HCT116 (cell line): ENCODE results near the gene SCN2B.

ENCODE experiments used
- CEBPB ChIP-seq: IDR thresholded peaks from 2 replicates; pipeline ENCODE4 v1.6.1; 2012; ENCODE audit warnings: low read depth
- EZH2 ChIP-seq: fragments of 200-600 bp; sonication (generic); IDR thresholded peaks from 2 replicates; pipeline ENCODE4 v1.6.1; 2017; ENCODE audit warnings: antibody characterized with exemption, mixed run types
- EZH2phosphoT487 ChIP-seq: fragments of 200-600 bp; IDR thresholded peaks from 2 replicates; pipeline ENCODE4 v1.6.1; 2018; ENCODE audit warnings: antibody characterized with exemption, borderline replicate concordance
- POLR2A ChIP-seq: IDR thresholded peaks from 2 replicates; pipeline ENCODE4 v1.7.0; 2011; ENCODE audit warnings: borderline replicate concordance; ENCODE audit not compliant: insufficient read depth, insufficient read length; ENCODE audit errors: extremely low read depth
- RAD21 ChIP-seq: IDR thresholded peaks from 2 replicates; pipeline ENCODE4 v1.6.1; 2012; ENCODE audit warnings: low read depth, mild to moderate bottlenecking
- SIN3A ChIP-seq: IDR thresholded peaks from 2 replicates; pipeline ENCODE4 v1.6.1; 2012; ENCODE audit warnings: low read depth
- SP1 ChIP-seq: IDR thresholded peaks from 2 replicates; pipeline ENCODE4 v1.6.1; 2012; ENCODE audit warnings: low read depth
- ZNF274 ChIP-seq: fragments of 200-500 bp; sonication (Bioruptor generic); IDR thresholded peaks from 2 replicates; pipeline ENCODE4 v1.6.1; 2014; ENCODE audit warnings: mild to moderate bottlenecking, low read depth, low read length, inconsistent platforms
- TF ChIP-seq, protein P1 (sequence below), 3 experiments: fragments of 200-600 bp in 1 of 3; sonication (generic) in 1 of 3; IDR thresholded peaks in 2 of 3; conservative IDR thresholded peaks in 1 of 3; 2 replicates each; pipeline ENCODE4 v1.5.1; 2012 to 2017; ENCODE audit warnings: low read depth in 2 of 3, low read length in 2 of 3, antibody characterized with exemption in 1 of 3, borderline replicate concordance in 1 of 3, control low read depth in 1 of 3, mild to moderate bottlenecking in 1 of 3, mixed read lengths in 1 of 3, mixed run types in 1 of 3, moderate library complexity in 1 of 3; ENCODE audit not compliant: insufficient read depth in 1 of 3

DNA sequence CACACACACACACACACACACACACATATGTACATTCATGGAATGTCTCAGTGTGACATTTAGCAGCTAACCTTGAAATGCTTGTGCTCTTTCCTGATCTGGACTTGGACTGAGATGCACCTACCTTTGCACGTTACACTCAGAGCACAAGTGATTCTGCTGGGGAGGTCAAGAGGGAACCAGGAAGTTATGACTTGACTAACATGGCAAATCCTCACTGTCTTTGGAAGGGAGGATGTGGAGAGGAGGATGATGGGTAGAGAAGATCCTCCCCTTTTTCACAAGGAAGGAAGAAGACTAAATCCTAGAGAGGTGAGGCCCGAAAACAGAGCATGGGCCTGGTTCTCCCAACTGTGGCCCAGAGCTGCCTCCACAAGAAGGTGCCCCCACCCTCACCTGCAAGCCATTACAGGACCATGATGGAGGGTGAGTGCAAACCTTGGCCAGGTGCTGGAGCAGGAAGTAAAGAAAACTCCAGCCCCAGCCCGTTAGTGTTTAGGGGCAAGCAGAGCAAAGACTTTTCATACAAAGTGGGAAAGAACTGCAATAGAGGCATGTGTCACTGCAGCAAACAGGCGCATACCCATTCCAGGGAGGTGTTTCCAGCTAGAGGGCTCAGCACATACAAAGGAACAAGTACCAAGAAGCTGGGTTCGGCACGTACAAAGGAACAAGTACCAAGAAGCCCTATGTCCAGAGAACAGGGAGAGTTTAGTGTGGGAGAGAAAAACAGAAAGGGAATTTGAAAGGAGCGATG, 50.2 kb downstream of the SCN2B start:
- TF ChIP-seq, protein P1, sequence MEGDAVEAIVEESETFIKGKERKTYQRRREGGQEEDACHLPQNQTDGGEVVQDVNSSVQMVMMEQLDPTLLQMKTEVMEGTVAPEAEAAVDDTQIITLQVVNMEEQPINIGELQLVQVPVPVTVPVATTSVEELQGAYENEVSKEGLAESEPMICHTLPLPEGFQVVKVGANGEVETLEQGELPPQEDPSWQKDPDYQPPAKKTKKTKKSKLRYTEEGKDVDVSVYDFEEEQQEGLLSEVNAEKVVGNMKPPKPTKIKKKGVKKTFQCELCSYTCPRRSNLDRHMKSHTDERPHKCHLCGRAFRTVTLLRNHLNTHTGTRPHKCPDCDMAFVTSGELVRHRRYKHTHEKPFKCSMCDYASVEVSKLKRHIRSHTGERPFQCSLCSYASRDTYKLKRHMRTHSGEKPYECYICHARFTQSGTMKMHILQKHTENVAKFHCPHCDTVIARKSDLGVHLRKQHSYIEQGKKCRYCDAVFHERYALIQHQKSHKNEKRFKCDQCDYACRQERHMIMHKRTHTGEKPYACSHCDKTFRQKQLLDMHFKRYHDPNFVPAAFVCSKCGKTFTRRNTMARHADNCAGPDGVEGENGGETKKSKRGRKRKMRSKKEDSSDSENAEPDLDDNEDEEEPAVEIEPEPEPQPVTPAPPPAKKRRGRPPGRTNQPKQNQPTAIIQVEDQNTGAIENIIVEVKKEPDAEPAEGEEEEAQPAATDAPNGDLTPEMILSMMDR (IDR thresholded peaks at IDR 0.05 in 2 of 3, conservative IDR thresholded peaks at IDR 0.05 in 1 of 3; ENCODE audit: borderline replicate concordance in 1 of 3, insufficient read depth in 1 of 3, low read depth in 2 of 3, low read length in 2 of 3), result no peak
- TF ChIP-seq RAD21, result no peak
- peak; percentile 76 for TF ChIP-seq SP1
- TF ChIP-seq ZNF274, result no peak
- TF ChIP-seq EZH2, result no peak
- no peak for TF ChIP-seq EZH2phosphoT487
- 0 out of 2 replicates have a peak, but pooled peaks have one; percentile 29 for TF ChIP-seq CEBPB
- peak; percentile 95 for TF ChIP-seq SIN3A
- peak; percentile 98 for TF ChIP-seq POLR2A
